NCI-H526 treated with DMSO at 0.1 percent for 48 hours (cell line): ENCODE data around the gene NBPF19.
"Not testable (repeated sequence)": the region's sequence is repeated elsewhere in the genome, so short reads cannot be mapped to it uniquely, and the experiment has no call there.

Experiments used
- DNase-seq: peaks from one replicate; lab custom pipeline; 2025; lab: John Stamatoyannopoulos, UW

The NBPF19 gene

GRCh38 chr1:149474745-149475144, at the start of gene NBPF19:
Gene NBPF19, plus strand, starts transcription at chr1:149475045. Its CDS starts 888 bp downstream, at chr1:149475933.
- not testable (repeated sequence) for DNase-seq

GRCh38 chr1:149428317-149428716, 46.5 kb upstream of the NBPF19 start:
- not testable (repeated sequence) for DNase-seq

- not testable (repeated sequence) for DNase-seq
Observed at GRCh38 chr1:149445451-149445850, 29.4 kb upstream of the NBPF19 start.

GRCh38 chr1:149452196-149452595, 22.6 kb upstream of the NBPF19 start:
- DNase-seq, result not testable (repeated sequence)

- DNase-seq, result not testable (repeated sequence)
Observed at GRCh38 chr1:149452652-149453051, 22.2 kb upstream of the NBPF19 start.

GRCh38 chr1:149558350-149558825, 83.5 kb downstream of the NBPF19 start:
- DNase-seq, result not testable (repeated sequence)

GRCh38 chr1:149561806-149562205, 87.0 kb downstream of the NBPF19 start:
- DNase-seq, result not testable (repeated sequence)

- not testable (repeated sequence) for DNase-seq
Observed at GRCh38 chr1:149565485-149565884, 90.6 kb downstream of the NBPF19 start.

- not testable (repeated sequence) for DNase-seq
Observed at GRCh38 chr1:149572763-149573162, 97.9 kb downstream of the NBPF19 start.

GRCh38 chr1:149585592-149585991, 110.7 kb downstream of the NBPF19 start:
- DNase-seq, result not testable (repeated sequence)
